HCT116 (cell line): Measurements from ENCODE around the gene ALDH3A2. TPM values are rescaled to one million over a fixed set of nuclear protein-coding genes. Genes with fewer than 3 reads are reported as not detected.

Source experiments
- ATAC-seq: fragments of 200-7000 bp; cut with Tn5 transposase; 2 replicates; pipeline ENCODE4 v1.9.1; 2020; ENCODE audit warnings: mild to moderate bottlenecking, moderate library complexity
- BruUV-seq: library from RNA; stranded (reverse); fragments of 400-500 nt; replicated peaks from 2 replicates; lab custom pipeline; 2021; lab: Mats Ljungman, UMichigan
- CTCF ChIA-PET: fragments of 300-600 bp; sonication (Branson Sonifier 250); formaldehyde crosslinking; loops from one replicate; lab custom pipeline; 2021; ENCODE audit warnings: antibody characterized with exemption; lab: Charles Lee
- POLR2A ChIA-PET: fragments of 300-600, 350-600 bp; sonication (Branson Sonifier 250); formaldehyde crosslinking; loops from one replicate; lab custom pipeline; 2021; ENCODE audit warnings: antibody characterized with exemption; lab: Charles Lee
- RAD21 ChIA-PET, 2 experiments: fragments of 300-600 bp; sonication (Branson Sonifier 250); formaldehyde crosslinking; loops; one replicate each; lab custom pipeline; 2023; ENCODE audit warnings: low total read pairs in 2 of 2; ENCODE audit not compliant: uncharacterized antibody in 2 of 2, unreplicated experiment in 2 of 2, low non-redundant PET in 1 of 2; lab: Charles Lee
- DNase-seq: peaks from one replicate; pipeline ENCODE4 v3.0.0-alpha.2; 2010; ENCODE audit warnings: low read depth, low spot score
- H2AFZ ChIP-seq: fragments of 200-600 bp; shearing (Covaris generic), sonication (generic); 2 replicates; pipeline ENCODE4 v1.6.1; 2017; ENCODE audit warnings: low read depth, mixed run types, mixed read lengths, antibody characterized with exemption, low read length; ENCODE audit not compliant: poor library complexity, severe bottlenecking
- H3K27ac ChIP-seq: 2 replicates; pipeline ENCODE4 v1.5.1; 2012; ENCODE audit warnings: low read depth, low read length
- H3K27me3 ChIP-seq: fragments of 200-600 bp; sonication (generic); 2 replicates; pipeline ENCODE4 v1.6.1; 2016; ENCODE audit warnings: mixed run types, low read length, mixed read lengths; ENCODE audit not compliant: insufficient read depth
- H3K36me3 ChIP-seq, 2 experiments: fragments of 200-500 bp in 1 of 2; fragments of 200-600 bp in 1 of 2; sonication (Bioruptor generic) in 1 of 2; sonication (generic) in 1 of 2; 2 replicates each; pipeline versions ENCODE4 v1.5.1 to v1.6.1; 2014 to 2016; ENCODE audit warnings: low read length in 2 of 2, inconsistent platforms in 1 of 2, mixed read lengths in 1 of 2, mixed run types in 1 of 2; ENCODE audit not compliant: insufficient read depth in 2 of 2, control insufficient read depth in 1 of 2
- H3K4me1 ChIP-seq, 2 experiments: fragments of 200-600 bp in 1 of 2; sonication (generic) in 1 of 2; 2 replicates each; pipeline versions ENCODE4 v1.5.1 to v1.6.1; 2012 to 2017; ENCODE audit warnings: low read length in 2 of 2, inconsistent platforms in 1 of 2, mild to moderate bottlenecking in 1 of 2, mixed read lengths in 1 of 2, mixed run types in 1 of 2, moderate library complexity in 1 of 2; ENCODE audit not compliant: insufficient read depth in 2 of 2, control insufficient read depth in 1 of 2
- H3K4me2 ChIP-seq: fragments of 200-600 bp; sonication (generic); 2 replicates; pipeline ENCODE4 v1.6.1; 2017; ENCODE audit warnings: mixed run types, low read length, mixed read lengths
- H3K4me3 ChIP-seq, 2 experiments: fragments of 200-600 bp in 1 of 2; sonication (generic) in 1 of 2; replicated peaks in 1 of 2; 2 replicates each; pipeline ENCODE4 v1.5.1; 2011 to 2016; ENCODE audit warnings: low read length in 2 of 2, control low read depth in 1 of 2, low read depth in 1 of 2, mild to moderate bottlenecking in 1 of 2, mixed read lengths in 1 of 2, mixed run types in 1 of 2
- H3K79me2 ChIP-seq: fragments of 200-600 bp; sonication (generic); 2 replicates; pipeline ENCODE4 v1.6.1; 2017; ENCODE audit warnings: mild to moderate bottlenecking, mixed run types, low read length, moderate library complexity, mixed read lengths; ENCODE audit not compliant: insufficient read depth
- H3K9ac ChIP-seq: fragments of 200-600 bp; sonication (generic); 2 replicates; pipeline ENCODE4 v1.6.1; 2016; ENCODE audit warnings: low read length, mixed read lengths
- H3K9me2 ChIP-seq: fragments of 200-600 bp; sonication (generic), shearing (Covaris generic); 2 replicates; pipeline ENCODE4 v1.6.1; 2017; ENCODE audit warnings: mixed run types, mild to moderate bottlenecking, moderate library complexity; ENCODE audit not compliant: insufficient read depth
- H3K9me3 ChIP-seq, 2 experiments: fragments of 200-500 bp in 1 of 2; fragments of 200-600 bp in 1 of 2; sonication (Bioruptor generic) in 1 of 2; sonication (generic) in 1 of 2; 2 replicates each; pipeline ENCODE4 v1.6.1; 2014 to 2017; ENCODE audit warnings: low read length in 2 of 2, mixed read lengths in 2 of 2, inconsistent platforms in 1 of 2, low read depth in 1 of 2, mild to moderate bottlenecking in 1 of 2, mixed run types in 1 of 2, moderate library complexity in 1 of 2; ENCODE audit not compliant: control insufficient read depth in 1 of 2, insufficient read depth in 1 of 2
- H4K20me1 ChIP-seq: fragments of 200-600 bp; sonication (generic), shearing (Covaris generic); 2 replicates; pipeline ENCODE4 v1.6.1; 2017; ENCODE audit warnings: mixed run types, mild to moderate bottlenecking, moderate library complexity; ENCODE audit not compliant: insufficient read depth
- CEBPB ChIP-seq: IDR thresholded peaks from 2 replicates; pipeline ENCODE4 v1.6.1; 2012; ENCODE audit warnings: low read depth
- EGR1 ChIP-seq: IDR thresholded peaks from 2 replicates; pipeline ENCODE4 v1.6.1; 2012; ENCODE audit warnings: low read depth
- ELF1 ChIP-seq: IDR thresholded peaks from 2 replicates; pipeline ENCODE4 v1.6.1; 2012; ENCODE audit warnings: low read depth, borderline replicate concordance
- EZH2 ChIP-seq: fragments of 200-600 bp; sonication (generic); IDR thresholded peaks from 2 replicates; pipeline ENCODE4 v1.6.1; 2017; ENCODE audit warnings: antibody characterized with exemption, mixed run types
- EZH2phosphoT487 ChIP-seq: fragments of 200-600 bp; IDR thresholded peaks from 2 replicates; pipeline ENCODE4 v1.6.1; 2018; ENCODE audit warnings: antibody characterized with exemption, borderline replicate concordance
- FOSL1 ChIP-seq: IDR thresholded peaks from 2 replicates; pipeline ENCODE4 v1.6.1; 2012; ENCODE audit warnings: low read depth
- JUND ChIP-seq: IDR thresholded peaks from 2 replicates; pipeline ENCODE4 v1.6.1; 2012
- POLR2A ChIP-seq: IDR thresholded peaks from 2 replicates; pipeline ENCODE4 v1.7.0; 2011; ENCODE audit warnings: borderline replicate concordance; ENCODE audit not compliant: insufficient read depth, insufficient read length; ENCODE audit errors: extremely low read depth
- RAD21 ChIP-seq: IDR thresholded peaks from 2 replicates; pipeline ENCODE4 v1.6.1; 2012; ENCODE audit warnings: low read depth, mild to moderate bottlenecking
- SIN3A ChIP-seq: IDR thresholded peaks from 2 replicates; pipeline ENCODE4 v1.6.1; 2012; ENCODE audit warnings: low read depth
- SP1 ChIP-seq: IDR thresholded peaks from 2 replicates; pipeline ENCODE4 v1.6.1; 2012; ENCODE audit warnings: low read depth
- TCF7L2 ChIP-seq: IDR thresholded peaks from 2 replicates; pipeline ENCODE4 v1.7.0; 2011; ENCODE audit warnings: borderline replicate concordance, inconsistent platforms; ENCODE audit not compliant: insufficient read depth, insufficient read length; ENCODE audit errors: extremely low read depth
- YY1 ChIP-seq: IDR thresholded peaks from 2 replicates; pipeline ENCODE4 v1.6.1; 2011; ENCODE audit warnings: low read length, low read depth, moderate library complexity, mild to moderate bottlenecking; ENCODE audit not compliant: insufficient replicate concordance; ENCODE audit errors: extremely low read depth
- ZFX ChIP-seq: fragments of 450-650 bp; IDR thresholded peaks from 2 replicates; pipeline ENCODE4 v1.6.1; 2017
- intact Hi-C: fragments of 100-400 bp; cut with micrococcal nuclease; formaldehyde crosslinking; loops from 2 replicates; pipeline ENCODE4 v1.10.0; 2022
- total RNA-seq: library from RNA; stranded (reverse); gene quantifications from one replicate; pipeline ENCODE4 v1.2.1, GENCODE V29; 2021; ENCODE audit not compliant: unreplicated experiment
- TF ChIP-seq, protein P1 (sequence below): IDR thresholded peaks from 2 replicates; pipeline ENCODE4 v1.6.1; 2011; ENCODE audit warnings: mild to moderate bottlenecking, low read length, moderate library complexity; ENCODE audit not compliant: insufficient replicate concordance; ENCODE audit errors: extremely low read depth
- TF ChIP-seq, protein P2 (sequence below): IDR thresholded peaks from 2 replicates; pipeline ENCODE4 v1.6.1; 2012
- TF ChIP-seq, protein P3 (sequence below): IDR thresholded peaks from 2 replicates; pipeline ENCODE4 v1.6.1; 2012
- TF ChIP-seq, protein P4 (sequence below): IDR thresholded peaks from 2 replicates; pipeline ENCODE4 v1.6.1; 2012; ENCODE audit warnings: low read depth

ALDH3A2 gene
- total RNA-seq, 1 experiment from 2014 or later = 86.8 TPM

DNA sequence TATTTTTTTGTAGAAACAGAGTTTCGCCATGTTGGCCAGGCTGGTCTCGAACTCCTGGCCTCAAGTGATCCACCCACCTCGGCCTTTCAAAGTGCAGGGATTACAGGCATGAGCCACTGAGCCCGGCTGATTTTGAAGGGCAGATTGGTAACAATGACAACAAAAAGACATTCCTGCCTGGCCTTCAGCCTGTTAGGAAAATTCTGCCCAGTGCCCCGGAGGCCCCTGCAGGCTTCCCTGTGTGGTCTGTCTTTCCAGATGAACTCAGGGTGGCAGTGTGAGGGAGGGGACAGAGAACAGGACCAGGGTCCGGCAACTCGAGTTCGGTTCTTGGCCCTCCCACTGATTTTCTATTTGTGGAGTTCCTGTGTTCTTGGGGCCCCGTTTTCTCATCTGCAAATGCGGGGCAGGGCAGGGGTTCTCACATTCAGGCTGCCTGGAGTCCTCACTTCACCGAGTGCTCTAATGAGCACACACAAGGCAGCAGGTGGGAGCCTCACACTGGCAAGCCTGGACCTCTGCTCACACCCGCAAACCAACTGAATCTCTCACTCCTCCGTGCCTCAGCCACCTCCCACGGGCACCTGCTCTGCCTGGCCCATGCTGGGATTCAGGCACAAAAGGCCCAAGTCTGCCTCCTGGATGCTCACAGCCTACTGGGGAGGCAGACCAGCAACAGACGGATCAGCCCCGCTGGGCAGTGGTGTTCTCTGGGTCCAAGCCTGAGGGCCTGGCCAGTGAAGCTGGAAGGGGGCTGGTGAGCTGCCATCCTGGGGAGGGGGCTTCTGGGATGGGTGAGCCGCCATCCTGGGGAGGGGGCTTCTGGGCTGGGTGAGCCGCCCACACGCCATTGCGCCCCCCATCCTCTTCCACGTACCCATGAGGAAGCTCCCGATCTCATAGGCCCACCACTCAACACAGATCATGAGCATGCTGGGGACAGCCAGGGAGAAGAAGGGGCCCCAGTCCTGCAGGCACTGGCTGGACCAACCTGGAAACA is 57.5 kb downstream of the ALDH3A2 start:
- H2AFZ ChIP-seq = no peak overlapping the region
- H3K4me1 ChIP-seq = no peaks in the 10 kb centered on the region; a peak in 1 of 4 replicates
- BruUV-seq = no TSS peak
- DNase-seq (no peak), ATAC-seq (no peak)
- no peak overlapping the region for H3K4me3 ChIP-seq
- no peak overlapping the region for H3K9ac ChIP-seq
- intact Hi-C loops = no loop called here
- H3K9me3 ChIP-seq = no peaks in the 10 kb centered on the region
- RAD21 ChIA-PET = no interaction called here
- H3K36me3 ChIP-seq = no peaks in the 10 kb centered on the region
- TF ChIP-seq TCF7L2 (no peak), SP1 (no peak), CEBPB (no peak), YY1 (no peak), ZFX (no peak), EZH2 (no peak), FOSL1 (no peak), RAD21 (no peak), EZH2phosphoT487 (no peak), JUND (no peak), EGR1 (no peak), POLR2A (no peak), ELF1 (no peak), SIN3A (no peak)
- TF ChIP-seq, protein P1, sequence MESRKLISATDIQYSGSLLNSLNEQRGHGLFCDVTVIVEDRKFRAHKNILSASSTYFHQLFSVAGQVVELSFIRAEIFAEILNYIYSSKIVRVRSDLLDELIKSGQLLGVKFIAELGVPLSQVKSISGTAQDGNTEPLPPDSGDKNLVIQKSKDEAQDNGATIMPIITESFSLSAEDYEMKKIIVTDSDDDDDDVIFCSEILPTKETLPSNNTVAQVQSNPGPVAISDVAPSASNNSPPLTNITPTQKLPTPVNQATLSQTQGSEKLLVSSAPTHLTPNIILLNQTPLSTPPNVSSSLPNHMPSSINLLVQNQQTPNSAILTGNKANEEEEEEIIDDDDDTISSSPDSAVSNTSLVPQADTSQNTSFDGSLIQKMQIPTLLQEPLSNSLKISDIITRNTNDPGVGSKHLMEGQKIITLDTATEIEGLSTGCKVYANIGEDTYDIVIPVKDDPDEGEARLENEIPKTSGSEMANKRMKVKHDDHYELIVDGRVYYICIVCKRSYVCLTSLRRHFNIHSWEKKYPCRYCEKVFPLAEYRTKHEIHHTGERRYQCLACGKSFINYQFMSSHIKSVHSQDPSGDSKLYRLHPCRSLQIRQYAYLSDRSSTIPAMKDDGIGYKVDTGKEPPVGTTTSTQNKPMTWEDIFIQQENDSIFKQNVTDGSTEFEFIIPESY = no peak
- TF ChIP-seq, protein P2, sequence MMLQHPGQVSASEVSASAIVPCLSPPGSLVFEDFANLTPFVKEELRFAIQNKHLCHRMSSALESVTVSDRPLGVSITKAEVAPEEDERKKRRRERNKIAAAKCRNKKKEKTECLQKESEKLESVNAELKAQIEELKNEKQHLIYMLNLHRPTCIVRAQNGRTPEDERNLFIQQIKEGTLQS = no peak
- TF ChIP-seq, protein P3, sequence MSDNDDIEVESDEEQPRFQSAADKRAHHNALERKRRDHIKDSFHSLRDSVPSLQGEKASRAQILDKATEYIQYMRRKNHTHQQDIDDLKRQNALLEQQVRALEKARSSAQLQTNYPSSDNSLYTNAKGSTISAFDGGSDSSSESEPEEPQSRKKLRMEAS = no peak
- TF ChIP-seq, protein P4, sequence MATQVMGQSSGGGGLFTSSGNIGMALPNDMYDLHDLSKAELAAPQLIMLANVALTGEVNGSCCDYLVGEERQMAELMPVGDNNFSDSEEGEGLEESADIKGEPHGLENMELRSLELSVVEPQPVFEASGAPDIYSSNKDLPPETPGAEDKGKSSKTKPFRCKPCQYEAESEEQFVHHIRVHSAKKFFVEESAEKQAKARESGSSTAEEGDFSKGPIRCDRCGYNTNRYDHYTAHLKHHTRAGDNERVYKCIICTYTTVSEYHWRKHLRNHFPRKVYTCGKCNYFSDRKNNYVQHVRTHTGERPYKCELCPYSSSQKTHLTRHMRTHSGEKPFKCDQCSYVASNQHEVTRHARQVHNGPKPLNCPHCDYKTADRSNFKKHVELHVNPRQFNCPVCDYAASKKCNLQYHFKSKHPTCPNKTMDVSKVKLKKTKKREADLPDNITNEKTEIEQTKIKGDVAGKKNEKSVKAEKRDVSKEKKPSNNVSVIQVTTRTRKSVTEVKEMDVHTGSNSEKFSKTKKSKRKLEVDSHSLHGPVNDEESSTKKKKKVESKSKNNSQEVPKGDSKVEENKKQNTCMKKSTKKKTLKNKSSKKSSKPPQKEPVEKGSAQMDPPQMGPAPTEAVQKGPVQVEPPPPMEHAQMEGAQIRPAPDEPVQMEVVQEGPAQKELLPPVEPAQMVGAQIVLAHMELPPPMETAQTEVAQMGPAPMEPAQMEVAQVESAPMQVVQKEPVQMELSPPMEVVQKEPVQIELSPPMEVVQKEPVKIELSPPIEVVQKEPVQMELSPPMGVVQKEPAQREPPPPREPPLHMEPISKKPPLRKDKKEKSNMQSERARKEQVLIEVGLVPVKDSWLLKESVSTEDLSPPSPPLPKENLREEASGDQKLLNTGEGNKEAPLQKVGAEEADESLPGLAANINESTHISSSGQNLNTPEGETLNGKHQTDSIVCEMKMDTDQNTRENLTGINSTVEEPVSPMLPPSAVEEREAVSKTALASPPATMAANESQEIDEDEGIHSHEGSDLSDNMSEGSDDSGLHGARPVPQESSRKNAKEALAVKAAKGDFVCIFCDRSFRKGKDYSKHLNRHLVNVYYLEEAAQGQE = no peak
- TF ChIP-seq, all 23 proteins: peak for 0
- Histone ChIP-seq H3K27ac (no peak overlapping the region), H3K79me2 (no peaks in the 10 kb centered on the region), H3K9me2 (no peaks in the 10 kb centered on the region), H3K4me2 (no peak overlapping the region), H4K20me1 (no peaks in the 10 kb centered on the region), H3K27me3 (no peaks in the 10 kb centered on the region)
- POLR2A ChIA-PET = no interaction called here
- CTCF ChIA-PET = no interaction called here
